ENCODE results near the gene FNDC11. TPM values are rescaled to one million over a fixed set of nuclear protein-coding genes. Genes with fewer than 3 reads are reported as not detected.

The FNDC11 gene
- total RNA-seq, 1 donor from 2014 or later = 1.3 TPM

DNA sequence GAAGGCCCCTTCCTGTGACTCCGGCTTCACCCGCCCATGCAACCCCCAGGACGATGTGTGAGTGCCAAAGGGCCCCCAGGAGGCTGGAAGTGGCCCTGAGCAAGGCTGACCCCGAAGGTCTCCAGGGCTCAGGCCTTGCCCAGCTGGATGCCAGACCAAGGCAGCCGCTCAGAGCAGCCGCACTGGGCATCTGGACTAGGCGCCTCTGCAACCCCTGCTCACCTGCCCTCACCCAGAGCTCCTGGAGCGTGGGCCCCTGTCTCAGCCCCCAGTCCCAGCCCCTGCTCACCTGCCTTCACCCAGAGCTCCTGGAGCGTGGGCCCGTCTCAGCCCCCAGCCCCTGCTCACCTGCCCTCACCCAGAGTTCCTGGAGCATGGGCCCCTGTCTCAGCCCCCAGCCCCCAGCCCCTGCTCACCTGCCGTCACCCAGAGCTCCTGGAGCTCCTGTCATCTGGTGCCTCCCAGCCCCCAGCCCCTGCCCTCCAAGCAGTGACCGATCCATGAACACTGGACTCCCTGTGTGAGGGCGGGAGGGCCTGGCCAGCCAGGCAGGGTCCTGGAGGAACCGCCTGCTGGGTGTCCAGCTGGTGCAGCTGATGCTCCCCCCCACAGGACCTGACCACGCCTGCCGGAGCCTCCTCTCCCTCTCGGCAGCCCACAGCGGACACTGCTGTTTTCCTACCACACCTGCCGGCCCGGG lies 7.6 kb upstream of the FNDC11 start:
- H3K9me3 Mint-ChIP-seq (ENCODE audit: unreplicated experiment) = no peaks in the 10 kb centered on the region
- peaks cover 6% of the 10 kb centered on the region for H3K27me3 Mint-ChIP-seq (ENCODE audit: unreplicated experiment)
- H3K4me3 Mint-ChIP-seq (ENCODE audit: unreplicated experiment) = no peak overlapping the region
- TF ChIP-seq, protein P1, sequence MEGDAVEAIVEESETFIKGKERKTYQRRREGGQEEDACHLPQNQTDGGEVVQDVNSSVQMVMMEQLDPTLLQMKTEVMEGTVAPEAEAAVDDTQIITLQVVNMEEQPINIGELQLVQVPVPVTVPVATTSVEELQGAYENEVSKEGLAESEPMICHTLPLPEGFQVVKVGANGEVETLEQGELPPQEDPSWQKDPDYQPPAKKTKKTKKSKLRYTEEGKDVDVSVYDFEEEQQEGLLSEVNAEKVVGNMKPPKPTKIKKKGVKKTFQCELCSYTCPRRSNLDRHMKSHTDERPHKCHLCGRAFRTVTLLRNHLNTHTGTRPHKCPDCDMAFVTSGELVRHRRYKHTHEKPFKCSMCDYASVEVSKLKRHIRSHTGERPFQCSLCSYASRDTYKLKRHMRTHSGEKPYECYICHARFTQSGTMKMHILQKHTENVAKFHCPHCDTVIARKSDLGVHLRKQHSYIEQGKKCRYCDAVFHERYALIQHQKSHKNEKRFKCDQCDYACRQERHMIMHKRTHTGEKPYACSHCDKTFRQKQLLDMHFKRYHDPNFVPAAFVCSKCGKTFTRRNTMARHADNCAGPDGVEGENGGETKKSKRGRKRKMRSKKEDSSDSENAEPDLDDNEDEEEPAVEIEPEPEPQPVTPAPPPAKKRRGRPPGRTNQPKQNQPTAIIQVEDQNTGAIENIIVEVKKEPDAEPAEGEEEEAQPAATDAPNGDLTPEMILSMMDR (IDR thresholded peaks at IDR 0.05; ENCODE audit: unreplicated experiment) = no peak
- H3K27ac Mint-ChIP-seq (ENCODE audit: unreplicated experiment) = no peak overlapping the region
- DNase-seq (ENCODE audit: low spot score) = no peak
- H3K4me1 Mint-ChIP-seq (ENCODE audit: unreplicated experiment) = no peaks in the 10 kb centered on the region
- H3K36me3 Mint-ChIP-seq (ENCODE audit: low read depth, unreplicated experiment) = peaks cover 5% of the 10 kb centered on the region

GRCh38 chr20:63546956-63547724 lies 6.8 kb upstream of the FNDC11 start:
- DNase-seq (ENCODE audit: low spot score) = no peak
- Mint-ChIP-seq H3K4me1 (ENCODE audit: unreplicated experiment) (no peaks in the 10 kb centered on the region), H3K27me3 (ENCODE audit: unreplicated experiment) (peaks cover 6% of the 10 kb centered on the region), H3K27ac (ENCODE audit: unreplicated experiment) (no peak overlapping the region), H3K4me3 (ENCODE audit: unreplicated experiment) (no peak overlapping the region), H3K36me3 (ENCODE audit: low read depth, unreplicated experiment) (peaks cover 5% of the 10 kb centered on the region), H3K9me3 (ENCODE audit: unreplicated experiment) (no peaks in the 10 kb centered on the region)
- TF ChIP-seq, protein P1 (IDR thresholded peaks at IDR 0.05; ENCODE audit: unreplicated experiment) = no peak

DNA sequence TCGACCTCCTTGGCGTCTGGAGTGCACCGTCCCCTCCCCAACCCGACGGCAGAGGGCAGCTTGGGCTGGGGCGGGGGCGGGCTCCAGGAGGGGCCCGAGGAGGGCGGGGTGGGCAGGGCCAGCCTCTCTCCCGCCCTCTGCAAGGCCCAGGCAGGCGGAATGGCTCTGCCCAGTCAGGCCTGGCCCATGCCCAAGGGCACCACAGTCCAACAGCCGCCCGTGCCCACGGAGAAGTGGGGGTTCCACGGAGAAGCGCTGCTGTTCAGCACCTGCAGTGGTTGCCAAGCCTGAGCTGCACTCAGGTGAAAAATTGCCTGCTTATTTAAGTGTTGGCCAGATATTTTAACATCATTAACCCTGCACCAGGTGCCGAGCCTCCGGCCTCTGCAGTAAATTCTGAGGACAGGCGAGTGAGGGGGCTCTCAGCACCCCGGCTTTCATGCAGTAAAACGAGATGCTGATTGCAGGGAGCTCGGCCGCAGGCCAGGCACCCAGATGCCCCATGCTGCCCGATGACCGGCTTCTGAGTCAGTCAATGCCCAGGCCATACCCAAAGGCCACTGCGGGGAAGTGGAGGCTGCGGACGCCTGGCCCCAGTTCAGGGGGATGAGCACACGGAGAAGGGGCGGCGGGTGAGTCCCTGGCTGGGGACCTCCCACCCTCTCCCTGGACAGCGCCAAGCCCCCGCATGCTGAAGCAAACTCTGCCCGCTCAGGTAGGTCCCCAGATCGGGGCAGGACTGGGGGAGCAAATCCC lies 6.1 kb upstream of the FNDC11 start, which contains the start of gene SRMS:
Gene SRMS, minus strand, starts transcription at position 25 of the 756 bp plus-strand sequence. CDS start 286 bp downstream, outside the sequence.
- no peak for DNase-seq (ENCODE audit: low spot score)
- Mint-ChIP-seq H3K27me3 (ENCODE audit: unreplicated experiment) (peaks cover 6% of the 10 kb centered on the region), H3K4me1 (ENCODE audit: unreplicated experiment) (no peaks in the 10 kb centered on the region), H3K27ac (ENCODE audit: unreplicated experiment) (no peak within 1 kb of the TSS), H3K4me3 (ENCODE audit: unreplicated experiment) (no peak within 1 kb of the TSS), H3K9me3 (ENCODE audit: unreplicated experiment) (no peaks in the 10 kb centered on the region), H3K36me3 (ENCODE audit: low read depth, unreplicated experiment) (peaks cover 5% of the 10 kb centered on the region)
- TF ChIP-seq, protein P1 (IDR thresholded peaks at IDR 0.05; ENCODE audit: unreplicated experiment) = no peak

DNA sequence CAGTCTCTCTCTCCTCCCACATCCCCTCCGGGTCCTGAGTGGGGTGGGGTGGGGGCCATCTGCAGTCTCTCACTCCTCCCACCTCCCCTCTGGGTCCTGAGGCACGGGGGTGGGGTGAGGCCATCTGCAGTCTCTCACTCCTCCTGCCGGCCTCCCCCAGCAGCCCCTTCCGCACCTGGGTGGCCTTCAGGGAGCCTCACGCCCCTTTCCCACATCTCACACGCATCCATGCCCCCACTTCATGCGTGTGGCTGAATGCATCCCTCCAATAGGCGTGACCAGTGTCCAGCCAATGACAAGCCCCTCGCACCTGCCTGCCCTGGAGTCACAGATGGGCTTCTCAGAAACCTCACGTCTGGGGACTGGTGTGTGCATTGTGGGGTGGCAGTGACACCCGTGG lies 5.4 kb upstream of the FNDC11 start:
- Mint-ChIP-seq H3K4me1 (ENCODE audit: unreplicated experiment) (no peaks in the 10 kb centered on the region), H3K27ac (ENCODE audit: unreplicated experiment) (no peak overlapping the region), H3K36me3 (ENCODE audit: low read depth, unreplicated experiment) (peaks cover 4% of the 10 kb centered on the region), H3K9me3 (ENCODE audit: unreplicated experiment) (no peaks in the 10 kb centered on the region), H3K4me3 (ENCODE audit: unreplicated experiment) (no peak overlapping the region), H3K27me3 (ENCODE audit: unreplicated experiment) (peaks cover 6% of the 10 kb centered on the region)
- no peak for DNase-seq (ENCODE audit: low spot score)
- TF ChIP-seq, protein P1 (IDR thresholded peaks at IDR 0.05; ENCODE audit: unreplicated experiment) = no peak

Data from endothelial cell (in vitro differentiated cells).